Measurements from ENCODE around the gene CPXM1. TPM values are rescaled to one million over a fixed set of nuclear protein-coding genes. Genes with fewer than 3 reads are reported as not detected.

The CPXM1 gene
- total RNA-seq, 1 experiment from 2014 or later = not detected

GRCh38 chr20:2794202-2794748 lies 6.2 kb downstream of the CPXM1 start:
- Mint-ChIP-seq H3K4me3 (ENCODE audit: unreplicated experiment) (no peak overlapping the region), H3K36me3 (ENCODE audit: insufficient read depth, unreplicated experiment) (no peaks in the 10 kb centered on the region), H3K4me1 (ENCODE audit: low read depth, unreplicated experiment) (no peaks in the 10 kb centered on the region), H3K27ac (ENCODE audit: unreplicated experiment) (no peak overlapping the region), H3K9me3 (ENCODE audit: unreplicated experiment) (no peaks in the 10 kb centered on the region), H3K27me3 (ENCODE audit: insufficient read depth, unreplicated experiment) (peaks cover 18% of the 10 kb centered on the region)
- Histone ChIP-seq H3K9me3 (no peaks in the 10 kb centered on the region), H3K27me3 (replicated peaks; ENCODE audit: control insufficient read depth, insufficient read depth, low read length) (peaks cover 2% of the 10 kb centered on the region), H3K36me3 (ENCODE audit: control insufficient read depth, insufficient read depth, low read length) (no peaks in the 10 kb centered on the region), H3K4me1 (no peaks in the 10 kb centered on the region), H3K4me3 (ENCODE audit: low read depth, low read length) (no peak overlapping the region)
- intact Hi-C loops (cut with micrococcal nuclease; ENCODE audit: unreplicated experiment) = no loop called here
- BruUV-seq (replicated peaks) = no TSS peak
- DNase-seq = no peak
- ChIA-PET CTCF (interaction anchor here (0.7 kb wide), 1 partner anchor 60 kb away, joined by 3 read pairs; no protein-coding TSS in a partner anchor), POLR2A (interaction anchor here (0.5 kb wide), 1 partner anchor 15 kb away, joined by 9 read pairs; no protein-coding TSS in a partner anchor)
- no peak for TF ChIP-seq CTCF (IDR thresholded peaks at IDR 0.05; ENCODE audit: insufficient read depth in 1 of 2, low read depth in 1 of 2, low read length in 1 of 2, severe bottlenecking in 1 of 2, unreplicated experiment in 1 of 2)

DNA sequence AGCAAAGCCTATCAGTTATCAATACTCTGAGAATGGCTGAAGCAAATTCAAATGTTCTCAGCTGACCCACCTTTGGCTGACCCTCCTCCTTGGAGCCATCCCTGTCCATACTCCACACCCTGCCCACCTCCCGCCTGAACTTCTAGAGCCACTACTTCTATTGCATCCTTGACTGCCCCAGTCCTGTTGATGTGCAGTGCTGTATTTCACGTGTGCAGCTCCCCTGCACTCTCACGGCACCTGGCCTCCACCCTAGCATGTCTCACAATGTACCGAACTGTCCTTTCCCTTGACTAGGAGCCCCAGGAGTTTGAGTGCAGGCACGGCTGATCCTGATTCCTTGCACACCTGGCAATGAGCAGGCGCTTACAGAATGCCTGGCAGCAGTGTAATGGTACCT lies 7.0 kb downstream of the CPXM1 start:
- CTCF ChIA-PET = no interaction called here
- Histone ChIP-seq H3K27me3 (replicated peaks; ENCODE audit: control insufficient read depth, insufficient read depth, low read length) (peaks cover 2% of the 10 kb centered on the region), H3K4me1 (no peaks in the 10 kb centered on the region), H3K4me3 (ENCODE audit: low read depth, low read length) (no peak overlapping the region), H3K9me3 (no peaks in the 10 kb centered on the region), H3K36me3 (ENCODE audit: control insufficient read depth, insufficient read depth, low read length) (no peaks in the 10 kb centered on the region)
- no peaks in the 10 kb centered on the region for H3K9me3 Mint-ChIP-seq (ENCODE audit: unreplicated experiment)
- H3K4me3 Mint-ChIP-seq (ENCODE audit: unreplicated experiment) = no peak overlapping the region
- H3K27me3 Mint-ChIP-seq (ENCODE audit: insufficient read depth, unreplicated experiment) = peaks cover 21% of the 10 kb centered on the region
- TF ChIP-seq CTCF (IDR thresholded peaks at IDR 0.05; ENCODE audit: insufficient read depth in 1 of 2, low read depth in 1 of 2, low read length in 1 of 2, severe bottlenecking in 1 of 2, unreplicated experiment in 1 of 2) = no peak
- DNase-seq = no peak
- H3K27ac Mint-ChIP-seq (ENCODE audit: unreplicated experiment) = no peak overlapping the region
- BruUV-seq (replicated peaks) = no TSS peak
- H3K36me3 Mint-ChIP-seq (ENCODE audit: insufficient read depth, unreplicated experiment) = no peaks in the 10 kb centered on the region
- POLR2A ChIA-PET = no interaction called here
- no peaks in the 10 kb centered on the region for H3K4me1 Mint-ChIP-seq (ENCODE audit: low read depth, unreplicated experiment)
- intact Hi-C loops (cut with micrococcal nuclease; ENCODE audit: unreplicated experiment) = no loop called here

- ChIA-PET CTCF (no interaction called here), POLR2A (no interaction called here)
- Histone ChIP-seq H3K27me3 (replicated peaks; ENCODE audit: control insufficient read depth, insufficient read depth, low read length) (no peaks in the 10 kb centered on the region), H3K4me3 (ENCODE audit: low read depth, low read length) (no peak overlapping the region), H3K4me1 (no peaks in the 10 kb centered on the region), H3K36me3 (ENCODE audit: control insufficient read depth, insufficient read depth, low read length) (no peaks in the 10 kb centered on the region), H3K9me3 (no peaks in the 10 kb centered on the region)
- no peak for DNase-seq
- Mint-ChIP-seq H3K4me1 (ENCODE audit: low read depth, unreplicated experiment) (no peaks in the 10 kb centered on the region), H3K27ac (ENCODE audit: unreplicated experiment) (no peak overlapping the region), H3K9me3 (ENCODE audit: unreplicated experiment) (no peaks in the 10 kb centered on the region), H3K4me3 (ENCODE audit: unreplicated experiment) (no peak overlapping the region), H3K27me3 (ENCODE audit: insufficient read depth, unreplicated experiment) (peaks cover 17% of the 10 kb centered on the region), H3K36me3 (ENCODE audit: insufficient read depth, unreplicated experiment) (no peaks in the 10 kb centered on the region)
- TF ChIP-seq CTCF (IDR thresholded peaks at IDR 0.05; ENCODE audit: insufficient read depth in 1 of 2, low read depth in 1 of 2, low read length in 1 of 2, severe bottlenecking in 1 of 2, unreplicated experiment in 1 of 2) = no peak
- intact Hi-C loops (cut with micrococcal nuclease; ENCODE audit: unreplicated experiment) = no loop called here
- no TSS peak for BruUV-seq (replicated peaks)
These were observed 16.4 kb downstream of the CPXM1 start for GRCh38 chr20:2783908-2784566.

Measured in Caco-2 (cell line).